ENCODE measurements around the gene PIP5KL1. TPM values are rescaled to one million over a fixed set of nuclear protein-coding genes. Genes with fewer than 3 reads are reported as not detected.

PIP5KL1 gene
- total and polyA plus RNA-seq, 8 donors: 0.50 to 98.0 (median 3.3) TPM; not detected in 1

GRCh38 chr9:127921557-127922120 is 8.9 kb downstream of the PIP5KL1 start:
- WGBS, 5 donors: 13 to 18% (median 15%) methylated on average over 31 to 45 of the region's 45 CpGs
- H3K27ac ChIP-seq: no peak overlapping the region
- TF ChIP-seq POLR2A (IDR thresholded peaks at IDR 0.05) (no peak), POLR2AphosphoS5 (IDR thresholded peaks at IDR 0.05) (peak in 1 of 3 donors; percentile 33), CTCF (IDR thresholded peaks at IDR 0.05) (peak in 5 of 7 experiments; percentile 93 to 99 (median 96))
- peaks cover 33 to 51% (median 40%) of the 10 kb centered on the region in 4 donors for H3K4me1 ChIP-seq
- H3K36me3 ChIP-seq: no peaks in the 10 kb centered on the region
- peaks cover 0 to 29% (median 5%) of the 10 kb centered on the region in 3 donors for H3K27me3 ChIP-seq
- peak overlapping the region in 3 of 4 donors; percentile 7 to 31 (median 13) for H3K4me3 ChIP-seq
- DNase-seq: peak; percentile 81 to 85
- intact Hi-C loops (cut with DNase I; ENCODE audit: low total_unique reads): loop anchor here (5.0 kb wide), 1 partner anchor 329 kb away; no protein-coding TSS in a partner anchor
- no peaks in the 10 kb centered on the region for H3K9me3 ChIP-seq

DNA sequence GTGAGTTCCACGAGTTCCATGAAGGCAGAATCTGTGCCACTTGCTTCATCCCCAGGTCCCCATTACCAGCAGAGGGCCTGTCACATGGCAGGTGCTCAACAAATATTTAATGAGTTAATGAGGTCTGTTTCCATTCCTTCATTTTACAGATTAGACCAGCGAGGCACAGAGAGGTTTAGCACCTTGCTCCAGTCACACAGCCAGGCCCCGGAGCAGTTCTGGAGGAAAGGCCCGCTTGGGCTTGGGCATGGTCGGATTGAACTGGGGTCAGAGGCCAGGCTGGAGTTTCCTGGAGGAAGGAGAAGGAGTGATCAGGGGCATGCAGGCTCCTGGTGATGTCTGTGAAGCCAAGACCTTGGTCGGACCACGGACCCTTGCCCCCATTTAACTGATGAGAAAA is 9.8 kb downstream of the PIP5KL1 start:
- no peak for DNase-seq
- no peak overlapping the region for H3K4me3 ChIP-seq
- WGBS, 5 donors: 77 to 87% (median 79%) methylated on average over 7 of the region's 7 CpGs
- no peak for TF ChIP-seq POLR2AphosphoS5 (IDR thresholded peaks at IDR 0.05)
- no peak for TF ChIP-seq CTCF (IDR thresholded peaks at IDR 0.05)
- no peak for TF ChIP-seq POLR2A (IDR thresholded peaks at IDR 0.05)
- no peak for TF ChIP-seq EP300 (IDR thresholded peaks at IDR 0.05)
- no peaks in the 10 kb centered on the region for H3K9me3 ChIP-seq
- H3K27me3 ChIP-seq: peaks cover 0 to 22% (median 0%) of the 10 kb centered on the region in 3 donors
- no peaks in the 10 kb centered on the region for H3K36me3 ChIP-seq
- intact Hi-C loops (cut with DNase I; ENCODE audit: low total_unique reads): loop anchor here (5.0 kb wide), 1 partner anchor 328 kb away; no protein-coding TSS in a partner anchor
- no peak overlapping the region for H3K27ac ChIP-seq
- H3K4me1 ChIP-seq: peaks cover 41 to 57% (median 45%) of the 10 kb centered on the region in 4 donors

- WGBS, 5 donors: 22 to 46% (median 38%) methylated on average over 8 of the region's 8 CpGs
- DNase-seq: peak; percentile 73 to 83
- Histone ChIP-seq H3K27ac (peak overlapping the region; percentile 52 to 84 (median 61)), H3K4me1 (peaks cover 54 to 71% (median 58%) of the 10 kb centered on the region in 4 donors), H3K9me3 (no peaks in the 10 kb centered on the region), H3K36me3 (peaks cover 0 to 4% (median 0%) of the 10 kb centered on the region in 4 donors), H3K27me3 (peaks cover 0 to 8% (median 0%) of the 10 kb centered on the region in 3 donors), H3K4me3 (no peak overlapping the region)
- intact Hi-C loops (cut with DNase I; ENCODE audit: low total_unique reads): no loop called here
- no peak for TF ChIP-seq POLR2A (IDR thresholded peaks at IDR 0.05)
- TF ChIP-seq POLR2AphosphoS5 (IDR thresholded peaks at IDR 0.05): peak in 2 of 3 donors; percentile 77 to 93
- no peak for TF ChIP-seq EP300 (IDR thresholded peaks at IDR 0.05)
- no peak for TF ChIP-seq CTCF (IDR thresholded peaks at IDR 0.05)
Measured at GRCh38 chr9:127919253-127919815, 11.2 kb downstream of the PIP5KL1 start.

DNA sequence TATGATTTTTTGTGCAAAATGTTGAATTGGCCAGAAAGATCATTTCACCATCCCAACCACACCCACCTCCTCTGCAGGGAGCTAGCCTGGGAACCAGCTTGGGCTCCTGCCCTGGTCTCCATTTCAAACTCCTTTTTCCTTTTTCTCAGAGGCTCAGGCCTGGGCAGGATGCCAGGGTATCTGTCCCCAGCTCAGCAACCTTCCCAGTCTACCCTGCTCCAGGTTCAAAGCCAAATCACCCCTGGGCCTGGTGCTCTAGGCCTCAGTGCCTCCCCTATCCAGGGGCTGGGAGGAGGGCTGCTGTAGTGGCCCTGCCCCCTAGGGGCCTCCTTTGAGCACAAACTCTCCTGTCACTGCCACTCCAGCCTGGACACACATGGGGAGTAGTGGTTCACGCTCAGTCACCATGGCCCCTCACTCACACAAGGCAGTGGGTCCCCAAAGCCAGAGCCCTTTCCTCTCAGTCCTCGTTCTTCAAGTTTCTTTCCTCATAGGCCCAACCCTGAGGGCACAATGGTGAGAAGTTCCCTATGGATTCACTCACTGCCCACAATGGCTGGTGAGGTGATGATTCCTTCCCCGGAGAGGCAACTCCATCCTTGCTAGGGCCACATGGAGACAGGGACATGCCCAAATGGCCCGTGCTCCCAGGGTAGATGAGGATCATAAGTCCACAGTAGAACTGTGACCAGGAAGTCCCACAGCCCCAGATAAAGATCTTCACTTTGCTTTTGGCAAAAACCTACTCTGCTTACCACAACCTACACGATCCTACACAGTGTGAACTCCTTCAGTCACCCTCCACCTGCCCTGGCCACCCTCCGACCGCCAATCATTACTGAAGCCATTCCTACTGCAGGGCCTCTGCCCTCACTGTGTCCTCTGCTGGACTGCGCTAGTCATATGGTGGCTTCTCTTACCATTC is 12.1 kb downstream of the PIP5KL1 start:
- H3K36me3 ChIP-seq: peaks cover 0 to 8% (median 6%) of the 10 kb centered on the region in 4 donors
- intact Hi-C loops (cut with DNase I; ENCODE audit: low total_unique reads): no loop called here
- no peak overlapping the region for H3K4me3 ChIP-seq
- H3K27ac ChIP-seq: peak overlapping the region; percentile 52 to 84 (median 61)
- peak in 1 of 2 donors; percentile 43 for DNase-seq
- H3K9me3 ChIP-seq: no peaks in the 10 kb centered on the region
- H3K4me1 ChIP-seq: peaks cover 57 to 74% (median 61%) of the 10 kb centered on the region in 4 donors
- TF ChIP-seq POLR2A (IDR thresholded peaks at IDR 0.05) (no peak), EP300 (IDR thresholded peaks at IDR 0.05) (no peak), CTCF (IDR thresholded peaks at IDR 0.05) (no peak), POLR2AphosphoS5 (IDR thresholded peaks at IDR 0.05) (no peak)
- 78 to 83% (median 82%) methylated on average over 8 of the region's 8 CpGs for WGBS, 5 donors
- H3K27me3 ChIP-seq: peaks cover 0 to 7% (median 0%) of the 10 kb centered on the region in 3 donors
